SH-SY5Y (cell line): ENCODE data around the gene EIF3M.

ENCODE experiments used
- GATA2 ChIP-seq: IDR thresholded peaks from 2 replicates; pipeline ENCODE4 v1.6.1; 2011; ENCODE audit warnings: mild to moderate bottlenecking, low read depth, low read length
- GATA3 ChIP-seq: IDR thresholded peaks from 2 replicates; pipeline ENCODE4 v1.6.1; 2011; ENCODE audit warnings: low read depth, mild to moderate bottlenecking, low read length, moderate library complexity

DNA sequence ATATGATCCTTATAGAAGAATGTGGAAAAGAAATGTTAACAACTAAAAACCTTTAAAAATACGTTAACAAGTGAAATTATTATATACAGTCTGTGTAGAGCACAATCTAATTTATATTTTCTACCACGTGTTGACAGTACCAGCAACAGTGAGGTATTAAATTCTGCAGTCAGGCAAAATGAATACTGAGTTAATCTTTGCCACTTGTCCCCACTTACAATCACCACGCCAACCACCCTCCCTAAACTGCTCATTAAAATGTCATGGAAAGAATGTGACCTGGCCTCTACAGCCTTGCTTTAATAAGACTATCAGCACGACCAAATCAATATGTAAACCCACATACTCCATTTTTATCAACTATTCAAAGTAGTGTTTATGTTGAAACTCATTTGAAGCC, 28.5 kb upstream of the EIF3M start:
- TF ChIP-seq GATA3 = no peak
- no peak for TF ChIP-seq GATA2
